H9 (cell line): ENCODE data around the gene BNIP5. TPM values are rescaled to one million over a fixed set of nuclear protein-coding genes. Genes with fewer than 3 reads are reported as not detected.

Experiments used
- DNase-seq: peaks from one replicate; pipeline ENCODE4 v3.0.0-alpha.2; 2017
- H2AFZ ChIP-seq: one replicate; pipeline ENCODE4 v1.6.1; 2013; ENCODE audit warnings: mild to moderate bottlenecking, low read length, control low read depth, moderate library complexity
- H2AK5ac ChIP-seq: 2 replicates; pipeline ENCODE4 v1.6.1; 2013; ENCODE audit warnings: low read length, control low read depth, mixed read lengths; ENCODE audit not compliant: insufficient read length
- H2BK120ac ChIP-seq: one replicate; pipeline ENCODE4 v1.6.1; 2013; ENCODE audit warnings: low read depth, mild to moderate bottlenecking, low read length, control low read depth, inconsistent platforms; ENCODE audit not compliant: poor library complexity, severe bottlenecking
- H2BK12ac ChIP-seq: 2 replicates; pipeline ENCODE4 v1.6.1; 2013; ENCODE audit warnings: low read length, control low read depth, mixed read lengths, low read depth; ENCODE audit not compliant: insufficient read length
- H2BK15ac ChIP-seq: 2 replicates; pipeline ENCODE4 v1.6.1; 2013; ENCODE audit warnings: low read depth, low read length, control low read depth
- H2BK20ac ChIP-seq: one replicate; pipeline ENCODE4 v1.6.1; 2013; ENCODE audit warnings: low read depth, mild to moderate bottlenecking, low read length, control low read depth, inconsistent platforms; ENCODE audit not compliant: poor library complexity, severe bottlenecking
- H2BK5ac ChIP-seq: 2 replicates; pipeline ENCODE4 v1.6.1; 2013; ENCODE audit warnings: low read length, control low read depth, mixed read lengths; ENCODE audit not compliant: insufficient read length
- H3K14ac ChIP-seq: 2 replicates; pipeline ENCODE4 v1.6.1; 2013; ENCODE audit warnings: low read length, control low read depth; ENCODE audit not compliant: insufficient read depth
- H3K18ac ChIP-seq: 2 replicates; pipeline ENCODE4 v1.6.1; 2013; ENCODE audit warnings: low read depth, mild to moderate bottlenecking, mixed read lengths, low read length, control low read depth; ENCODE audit not compliant: insufficient read length
- H3K23ac ChIP-seq: 2 replicates; pipeline ENCODE4 v1.6.1; 2013; ENCODE audit warnings: low read length, control low read depth, mixed read lengths, low read depth; ENCODE audit not compliant: insufficient read length
- H3K23me2 ChIP-seq: 2 replicates; pipeline ENCODE4 v1.6.1; 2013; ENCODE audit warnings: low read depth, mild to moderate bottlenecking, mixed read lengths, low read length, control low read depth; ENCODE audit not compliant: insufficient read length, poor library complexity, severe bottlenecking
- H3K27ac ChIP-seq: 2 replicates; pipeline ENCODE4 v1.5.1; 2013; ENCODE audit warnings: low read length, control low read depth, mixed read lengths, low read depth; ENCODE audit not compliant: insufficient read length
- H3K27me3 ChIP-seq: 2 replicates; pipeline ENCODE4 v1.6.1; 2013; ENCODE audit warnings: low read length, control low read depth, inconsistent platforms; ENCODE audit not compliant: insufficient read depth
- H3K4ac ChIP-seq: 2 replicates; pipeline ENCODE4 v1.6.1; 2013; ENCODE audit warnings: low read depth, mild to moderate bottlenecking, control low read depth, inconsistent platforms, low read length, moderate library complexity
- H3K4me1 ChIP-seq: 2 replicates; pipeline ENCODE4 v1.6.1; 2013; ENCODE audit warnings: low read length, control low read depth, inconsistent platforms; ENCODE audit not compliant: insufficient read depth
- H3K4me2 ChIP-seq: 2 replicates; pipeline ENCODE4 v1.6.1; 2013; ENCODE audit warnings: low read length, control low read depth, mixed read lengths; ENCODE audit not compliant: insufficient read length, insufficient read depth
- H3K56ac ChIP-seq: 2 replicates; pipeline ENCODE4 v1.6.1; 2013; ENCODE audit warnings: low read depth, mild to moderate bottlenecking, mixed read lengths, low read length, control low read depth; ENCODE audit not compliant: insufficient read length
- H3K79me1 ChIP-seq: 2 replicates; pipeline ENCODE4 v1.6.1; 2013; ENCODE audit warnings: low read depth, mild to moderate bottlenecking, moderate library complexity, low read length, control low read depth, inconsistent platforms; ENCODE audit not compliant: insufficient read depth, poor library complexity, severe bottlenecking
- H3K79me2 ChIP-seq: 2 replicates; pipeline ENCODE4 v1.6.1; 2013; ENCODE audit warnings: low read length, control low read depth, inconsistent platforms; ENCODE audit not compliant: insufficient read depth
- H3K9ac ChIP-seq: 2 replicates; pipeline ENCODE4 v1.6.1; 2013; ENCODE audit warnings: low read length, control low read depth, mixed read lengths; ENCODE audit not compliant: insufficient read length; ENCODE audit errors: extremely low read depth
- H3K9me3 ChIP-seq: one replicate; pipeline ENCODE4 v1.6.1; 2013; ENCODE audit warnings: low read depth, low read length, inconsistent platforms; ENCODE audit not compliant: control insufficient read depth
- H3T11ph ChIP-seq: one replicate; pipeline ENCODE4 v1.6.1; 2013; ENCODE audit warnings: mild to moderate bottlenecking, low read length, control low read depth, inconsistent platforms
- H4K20me1 ChIP-seq: one replicate; pipeline ENCODE4 v1.6.1; 2013; ENCODE audit not compliant: control insufficient read depth, insufficient read length, insufficient read depth
- H4K5ac ChIP-seq: 2 replicates; pipeline ENCODE4 v1.6.1; 2013; ENCODE audit warnings: low read depth, mild to moderate bottlenecking, mixed read lengths, low read length, control low read depth; ENCODE audit not compliant: insufficient read length
- H4K8ac ChIP-seq: replicated peaks from 2 replicates; pipeline ENCODE4 v1.6.1; 2013; ENCODE audit warnings: low read length, control low read depth, mixed read lengths, low read depth; ENCODE audit not compliant: insufficient read length
- H4K91ac ChIP-seq: 2 replicates; pipeline ENCODE4 v1.6.1; 2013; ENCODE audit warnings: low read depth, mild to moderate bottlenecking, moderate library complexity, mixed read lengths, low read length, control low read depth; ENCODE audit not compliant: insufficient read length
- H3K27ac Mint-ChIP-seq, 3 experiments: 2 replicates in 2 of 3; 3 replicates in 1 of 3; pipeline ENCODE4 v1.8.0; 2020 to 2021; ENCODE audit warnings: mixed read lengths in 3 of 3, mild to moderate bottlenecking in 1 of 3, moderate library complexity in 1 of 3
- H3K27me3 Mint-ChIP-seq: 2 replicates; pipeline ENCODE4 v1.8.0; 2021; ENCODE audit warnings: low read depth, mild to moderate bottlenecking, moderate library complexity, mixed read lengths
- H3K36me3 Mint-ChIP-seq, 3 experiments: 2 replicates in 2 of 3; 3 replicates in 1 of 3; pipeline ENCODE4 v1.8.0; 2020 to 2021; ENCODE audit warnings: low read depth in 3 of 3, mixed read lengths in 3 of 3; ENCODE audit not compliant: insufficient read depth in 1 of 3
- H3K4me1 Mint-ChIP-seq, 2 experiments: 2 replicates each; pipeline ENCODE4 v1.8.0; 2020; ENCODE audit warnings: mixed read lengths in 2 of 2
- H3K4me3 Mint-ChIP-seq, 2 experiments: 2 replicates in 1 of 2; 3 replicates in 1 of 2; pipeline ENCODE4 v1.8.0; 2020 to 2021; ENCODE audit warnings: mild to moderate bottlenecking in 2 of 2, mixed read lengths in 2 of 2, moderate library complexity in 1 of 2
- H3K9me3 Mint-ChIP-seq, 2 experiments: 2 replicates in 1 of 2; 3 replicates in 1 of 2; pipeline ENCODE4 v1.8.0; 2020; ENCODE audit warnings: mild to moderate bottlenecking in 2 of 2, mixed read lengths in 2 of 2, moderate library complexity in 1 of 2
- WGBS: extraction: QIAGEN DNeasy Blood & Tissue Kit; methylation state at CpG from one replicate; pipeline ENCODE4 v1.1.7; 2013; ENCODE audit warnings: missing lambda C conversion rate, low lambda C conversion rate, mixed read lengths; ENCODE audit not compliant: insufficient read length; ENCODE audit errors: extremely low coverage; 5-methylcytosine and 5-hydroxymethylcytosine counted together
- total RNA-seq: library from RNA; stranded (reverse); gene quantifications from 2 replicates; pipeline ENCODE4 v1.2.1, GENCODE V29; 2021
- TF ChIP-seq, protein P1 (sequence below): fragments of 200-600 bp; sonication (generic); conservative IDR thresholded peaks from 3 replicates; pipeline ENCODE4 v1.8.0; 2021; ENCODE audit warnings: antibody characterized with exemption, mild to moderate bottlenecking

BNIP5 gene
- total RNA-seq, 1 experiment from 2014 or later, result not detected

DNA sequence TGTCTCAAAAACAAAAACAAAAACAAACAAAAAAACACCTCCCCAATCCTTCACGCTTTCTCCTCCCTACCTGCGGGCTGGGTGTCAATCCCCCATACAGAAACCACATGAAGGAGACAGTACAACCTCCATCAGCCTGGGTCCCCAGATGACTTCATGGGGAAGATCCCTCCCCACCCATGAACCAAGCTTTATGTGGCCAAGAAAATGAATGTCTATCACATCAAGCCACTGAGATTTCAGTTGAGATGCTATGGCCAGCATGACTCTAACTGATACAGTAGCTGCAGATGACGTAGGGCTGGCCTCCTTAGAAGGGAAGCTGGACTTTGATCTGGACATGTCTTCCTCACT is 21.2 kb upstream of the BNIP5 start:
- no CpG with 5 or more reads among the region's 3 CpGs for WGBS
- Histone ChIP-seq H3K18ac (no peak overlapping the region), H4K8ac (no peak overlapping the region), H3K23ac (no peak overlapping the region), H3K79me2 (no peaks in the 10 kb centered on the region), H3T11ph (no peak overlapping the region), H3K56ac (no peak overlapping the region), H3K9me3 (no peaks in the 10 kb centered on the region), H2BK12ac (no peak overlapping the region), H4K91ac (no peak overlapping the region), H2BK15ac (no peak overlapping the region), H2BK5ac (no peak overlapping the region), H3K79me1 (no peaks in the 10 kb centered on the region), H2BK20ac (no peak overlapping the region), H3K14ac (no peak overlapping the region), H3K23me2 (no peaks in the 10 kb centered on the region), H4K5ac (no peak overlapping the region), H4K20me1 (no peaks in the 10 kb centered on the region), H3K27ac (no peak overlapping the region), H3K4me1 (0 out of 2 replicates have a peak, but pooled peaks cover 1% of the 10 kb centered on the region), H3K27me3 (no peaks in the 10 kb centered on the region), H3K4me2 (no peak overlapping the region), H2AK5ac (no peak overlapping the region), H3K9ac (no peak overlapping the region), H2AFZ (no peak overlapping the region), H3K4ac (no peak overlapping the region), H2BK120ac (no peak overlapping the region)
- no peaks in the 10 kb centered on the region for H3K4me1 Mint-ChIP-seq
- H3K27ac Mint-ChIP-seq, result no peak overlapping the region
- H3K4me3 Mint-ChIP-seq, result no peak overlapping the region
- H3K27me3 Mint-ChIP-seq, result peaks cover 2% of the 10 kb centered on the region; the same call in 1 of the 2 replicates
- DNase-seq, result no peak
- TF ChIP-seq, protein P1, sequence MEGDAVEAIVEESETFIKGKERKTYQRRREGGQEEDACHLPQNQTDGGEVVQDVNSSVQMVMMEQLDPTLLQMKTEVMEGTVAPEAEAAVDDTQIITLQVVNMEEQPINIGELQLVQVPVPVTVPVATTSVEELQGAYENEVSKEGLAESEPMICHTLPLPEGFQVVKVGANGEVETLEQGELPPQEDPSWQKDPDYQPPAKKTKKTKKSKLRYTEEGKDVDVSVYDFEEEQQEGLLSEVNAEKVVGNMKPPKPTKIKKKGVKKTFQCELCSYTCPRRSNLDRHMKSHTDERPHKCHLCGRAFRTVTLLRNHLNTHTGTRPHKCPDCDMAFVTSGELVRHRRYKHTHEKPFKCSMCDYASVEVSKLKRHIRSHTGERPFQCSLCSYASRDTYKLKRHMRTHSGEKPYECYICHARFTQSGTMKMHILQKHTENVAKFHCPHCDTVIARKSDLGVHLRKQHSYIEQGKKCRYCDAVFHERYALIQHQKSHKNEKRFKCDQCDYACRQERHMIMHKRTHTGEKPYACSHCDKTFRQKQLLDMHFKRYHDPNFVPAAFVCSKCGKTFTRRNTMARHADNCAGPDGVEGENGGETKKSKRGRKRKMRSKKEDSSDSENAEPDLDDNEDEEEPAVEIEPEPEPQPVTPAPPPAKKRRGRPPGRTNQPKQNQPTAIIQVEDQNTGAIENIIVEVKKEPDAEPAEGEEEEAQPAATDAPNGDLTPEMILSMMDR, result no peak
- H3K36me3 Mint-ChIP-seq, result peaks cover 0 to 2% (median 0%) of the 10 kb centered on the region in 3 experiments; a peak in 2 of 7 replicates
- peaks cover 2% of the 10 kb centered on the region in 2 experiments; a peak in 2 of 5 replicates for H3K9me3 Mint-ChIP-seq
